ENCODE data around the gene CKAP4. TPM values are rescaled to one million over a fixed set of nuclear protein-coding genes. Genes with fewer than 3 reads are reported as not detected.

Gene CKAP4
- total and polyA plus RNA-seq, 9 of the 15 experiments (the other 6 are each of a cell fraction or from before 2014, with no cell fraction given): 0.08 to 0.20 TPM; not detected in 7

DNA sequence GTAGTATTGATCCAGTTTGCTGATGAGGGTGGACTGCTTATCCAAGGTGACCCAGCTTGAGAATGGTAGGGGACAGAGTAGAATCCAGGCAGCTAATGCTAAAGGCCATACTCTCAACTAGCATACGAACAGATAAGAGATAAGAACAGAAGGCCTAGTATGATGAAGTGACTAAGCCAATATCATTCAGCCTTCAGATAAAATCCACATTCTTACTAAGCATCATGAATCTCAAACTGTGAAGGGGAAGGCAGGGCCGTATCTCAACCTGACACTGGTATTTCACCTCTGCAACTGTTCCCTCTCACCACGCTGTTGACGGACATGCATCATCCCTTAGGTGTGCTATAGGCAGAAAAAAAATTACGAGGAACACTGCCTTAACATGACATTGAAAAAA lies 8.1 kb upstream of the CKAP4 start:
- no peaks in the 10 kb centered on the region for H3K79me2 ChIP-seq (ENCODE audit: control insufficient read depth, insufficient read depth, low read length)
- ATAC-seq (no peak), FAIRE-seq (no peak), DNase-seq (ENCODE audit: extremely low read depth in 1 of 4, low spot score in 3 of 4) (no peak)
- 2% methylated on average over 5 of the region's 5 CpGs for WGBS (ENCODE audit: insufficient coverage, low coverage, missing lambda C conversion rate)
- no peaks in the 10 kb centered on the region for H3K4me1 ChIP-seq (replicated peaks in 1 of 2; ENCODE audit: control insufficient read depth in 2 of 2, insufficient read depth in 2 of 2, low read length in 2 of 2)
- no TSS peak for BruUV-seq (replicated peaks)
- POLR2A ChIA-PET: interaction anchor here (0.6 kb wide), 1 partner anchor 75 kb away, joined by 3 read pairs; no protein-coding TSS in a partner anchor
- no peaks in the 10 kb centered on the region for H3K36me3 ChIP-seq (ENCODE audit: control insufficient read depth, insufficient read depth, low read length)
- in situ Hi-C loops (cut with MboI): no loop called here
- H3K27ac ChIP-seq (ENCODE audit: extremely low read depth, low read depth, low read length): no peak overlapping the region
- no peak overlapping the region for H3K9ac ChIP-seq (ENCODE audit: insufficient read depth in 1 of 2, low read depth in 2 of 2, low read length in 2 of 2)
- no peaks in the 10 kb centered on the region for H4K20me1 ChIP-seq (replicated peaks; ENCODE audit: control insufficient read depth, insufficient read depth, low read length)
- H3K4me3 ChIP-seq: no peak overlapping the region
- H3K27me3 ChIP-seq (ENCODE audit: control insufficient read depth in 2 of 2, insufficient read depth in 2 of 2, low read length in 2 of 2): peaks cover 0 to 28% of the 10 kb centered on the region in 2 experiments; a peak in 3 of 5 replicates
- H3K9me3 ChIP-seq (replicated peaks; ENCODE audit: control insufficient read depth, insufficient read depth, low read depth, low read length): no peaks in the 10 kb centered on the region
- intact Hi-C loops (cut with micrococcal nuclease): no loop called here
- no peaks in the 10 kb centered on the region for H3K9me1 ChIP-seq (ENCODE audit: control insufficient read depth, insufficient read depth, low read length)
- TF ChIP-seq ZFPM2 (CRISPR knock-in tag; IDR thresholded peaks at IDR 0.05) (no peak), DACH1 (IDR thresholded peaks at IDR 0.05; ENCODE audit: partially characterized antibody) (no peak), SRF (CRISPR knock-in tag; IDR thresholded peaks at IDR 0.05) (no peak), MBD2 (IDR thresholded peaks at IDR 0.05; ENCODE audit: borderline replicate concordance, low read depth) (no peak), ZNF143 (CRISPR knock-in tag; IDR thresholded peaks at IDR 0.05) (no peak), RBBP5 (IDR thresholded peaks at IDR 0.05; ENCODE audit: borderline replicate concordance, insufficient read depth, low read length, poor library complexity, severe bottlenecking) (no peak), ZFX (CRISPR knock-in tag; IDR thresholded peaks at IDR 0.05) (no peak)
- H2AFZ ChIP-seq (ENCODE audit: low read depth, low read length): no peak overlapping the region
- H3K4me2 ChIP-seq (ENCODE audit: insufficient read depth, low read length): no peak overlapping the region
- CTCF ChIA-PET (ENCODE audit: low intra/inter-chr PET ratio): no interaction called here

DNA sequence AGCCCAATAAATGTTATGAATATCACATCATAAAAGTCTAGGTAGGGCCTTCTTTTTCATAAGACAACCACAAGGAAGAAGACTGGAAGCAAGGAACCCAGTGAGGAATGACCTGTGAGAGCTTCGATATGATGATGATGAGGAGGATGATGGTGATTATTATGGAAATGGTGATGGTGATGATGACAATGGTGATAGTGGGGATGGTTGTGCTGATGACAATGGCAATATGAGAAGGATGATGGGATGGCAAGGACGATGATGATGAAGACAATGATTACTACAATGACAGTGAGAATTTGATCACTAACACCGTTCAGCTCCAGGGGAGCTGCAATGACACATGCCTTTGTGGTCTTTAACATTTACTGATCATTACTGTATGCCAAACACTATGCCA lies 7.7 kb upstream of the CKAP4 start:
- in situ Hi-C loops (cut with MboI): no loop called here
- CTCF ChIA-PET (ENCODE audit: low intra/inter-chr PET ratio): no interaction called here

More for the DNA sequence above, 7.7 kb upstream of the CKAP4 start:
- DNase-seq (ENCODE audit: extremely low read depth in 1 of 4, low spot score in 3 of 4) (no peak), FAIRE-seq (no peak), ATAC-seq (no peak)
- Histone ChIP-seq H3K36me3 (ENCODE audit: control insufficient read depth, insufficient read depth, low read length) (no peaks in the 10 kb centered on the region), H4K20me1 (replicated peaks; ENCODE audit: control insufficient read depth, insufficient read depth, low read length) (no peaks in the 10 kb centered on the region), H3K4me2 (ENCODE audit: insufficient read depth, low read length) (no peak overlapping the region), H3K27ac (ENCODE audit: extremely low read depth, low read depth, low read length) (no peak overlapping the region), H3K4me1 (replicated peaks in 1 of 2; ENCODE audit: control insufficient read depth in 2 of 2, insufficient read depth in 2 of 2, low read length in 2 of 2) (no peaks in the 10 kb centered on the region), H3K79me2 (ENCODE audit: control insufficient read depth, insufficient read depth, low read length) (no peaks in the 10 kb centered on the region), H3K27me3 (ENCODE audit: control insufficient read depth in 2 of 2, insufficient read depth in 2 of 2, low read length in 2 of 2) (peaks cover 0 to 28% of the 10 kb centered on the region in 2 experiments; a peak in 3 of 5 replicates), H2AFZ (ENCODE audit: low read depth, low read length) (no peak overlapping the region), H3K9me1 (ENCODE audit: control insufficient read depth, insufficient read depth, low read length) (no peaks in the 10 kb centered on the region), H3K9me3 (replicated peaks; ENCODE audit: control insufficient read depth, insufficient read depth, low read depth, low read length) (no peaks in the 10 kb centered on the region), H3K9ac (ENCODE audit: insufficient read depth in 1 of 2, low read depth in 2 of 2, low read length in 2 of 2) (no peak overlapping the region), H3K4me3 (no peak overlapping the region)
- BruUV-seq (replicated peaks): no TSS peak
- TF ChIP-seq HNRNPK (IDR thresholded peaks at IDR 0.05; ENCODE audit: low read depth, low read length, poor library complexity, severe bottlenecking): no peak
- TF ChIP-seq MECOM (CRISPR knock-in tag; IDR thresholded peaks at IDR 0.05): no peak
- TF ChIP-seq, protein P1, sequence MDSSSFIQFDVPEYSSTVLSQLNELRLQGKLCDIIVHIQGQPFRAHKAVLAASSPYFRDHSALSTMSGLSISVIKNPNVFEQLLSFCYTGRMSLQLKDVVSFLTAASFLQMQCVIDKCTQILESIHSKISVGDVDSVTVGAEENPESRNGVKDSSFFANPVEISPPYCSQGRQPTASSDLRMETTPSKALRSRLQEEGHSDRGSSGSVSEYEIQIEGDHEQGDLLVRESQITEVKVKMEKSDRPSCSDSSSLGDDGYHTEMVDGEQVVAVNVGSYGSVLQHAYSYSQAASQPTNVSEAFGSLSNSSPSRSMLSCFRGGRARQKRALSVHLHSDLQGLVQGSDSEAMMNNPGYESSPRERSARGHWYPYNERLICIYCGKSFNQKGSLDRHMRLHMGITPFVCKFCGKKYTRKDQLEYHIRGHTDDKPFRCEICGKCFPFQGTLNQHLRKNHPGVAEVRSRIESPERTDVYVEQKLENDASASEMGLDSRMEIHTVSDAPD (CRISPR knock-in tag; IDR thresholded peaks at IDR 0.05): no peak
- TF ChIP-seq FOXA3 (CRISPR knock-in tag; conservative IDR thresholded peaks at IDR 0.05 in 1 of 2, IDR thresholded peaks at IDR 0.05 in 1 of 2): no peak
- WGBS (ENCODE audit: insufficient coverage, low coverage, missing lambda C conversion rate): 0% methylated on average over 3 of the region's 3 CpGs
- intact Hi-C loops (cut with micrococcal nuclease): no loop called here
- POLR2A ChIA-PET: no interaction called here

Measured in K562 (cell line).